ENCODE results near the gene TTYH1.
A peak's percentile ranks its signal among the peaks of the same experiment; 100 is the strongest.
"Not testable (repeated sequence)": the region's sequence is repeated elsewhere in the genome, so short reads cannot be mapped to it uniquely, and the experiment has no call there.

Gene TTYH1

DNA sequence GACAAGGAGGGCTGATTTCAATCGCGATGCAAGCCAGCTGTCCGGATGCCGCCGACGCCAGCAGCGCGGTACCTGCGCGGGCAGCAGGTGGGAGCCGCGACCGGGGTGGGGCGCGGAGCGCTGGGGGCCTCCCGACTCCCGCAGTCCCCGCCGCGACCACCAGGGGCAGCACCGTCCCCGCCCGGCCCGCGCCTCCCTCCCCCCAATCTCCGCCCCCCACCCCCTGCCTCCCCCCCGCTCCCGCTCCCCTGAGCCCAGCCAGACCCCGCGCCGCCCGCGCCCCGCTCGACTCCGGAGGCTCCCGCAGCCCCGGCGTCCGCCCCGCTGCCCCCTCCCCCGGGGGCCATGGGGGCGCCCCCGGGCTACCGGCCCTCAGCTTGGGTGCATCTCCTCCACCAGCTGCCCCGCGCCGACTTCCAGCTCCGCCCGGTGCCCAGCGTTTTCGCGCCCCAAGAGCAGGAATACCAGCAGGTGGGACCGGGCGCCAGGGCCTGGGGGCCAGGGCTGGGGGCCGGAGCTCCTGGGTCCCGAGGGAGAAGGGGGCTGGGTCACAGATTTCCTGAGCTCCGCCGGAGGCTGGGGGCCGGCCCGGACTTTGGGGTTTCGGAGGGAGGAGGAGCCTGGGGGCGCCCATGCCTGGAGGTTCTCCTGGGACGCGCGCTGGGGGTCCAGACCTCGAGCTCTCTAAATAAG lies at the start of gene TTYH1:
TTYH1 (plus strand) TSS at position 257 of the 693 bp plus-strand sequence; CDS start at position 346, 89 bp downstream.
- no peak for TF ChIP-seq ZNF274 (IDR thresholded peaks at IDR 0.05; ENCODE audit: low read depth, low read length)
- H3K4me3 ChIP-seq (ENCODE audit: low read length): no peak within 1 kb of the TSS

DNA sequence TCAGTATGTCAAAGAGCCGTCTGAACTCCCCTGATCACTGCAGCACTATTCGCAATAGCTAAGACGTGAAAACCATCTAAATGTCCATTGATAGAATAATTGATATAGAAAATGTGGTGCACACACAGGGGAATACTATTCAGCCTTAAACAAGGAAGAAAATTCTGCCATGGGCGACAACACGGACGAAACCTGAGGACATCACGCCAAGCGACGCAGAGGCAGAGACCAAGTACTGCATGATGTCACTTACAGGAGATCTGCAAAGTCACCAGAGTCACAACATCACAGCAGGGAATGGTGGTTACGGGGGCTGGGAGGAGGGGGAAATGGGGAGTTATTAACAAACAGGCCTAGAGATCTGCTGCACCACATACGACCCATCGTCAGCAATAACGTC lies 49.5 kb upstream of the TTYH1 start:
- H3K4me3 ChIP-seq (ENCODE audit: low read length): not testable (repeated sequence)

DNA sequence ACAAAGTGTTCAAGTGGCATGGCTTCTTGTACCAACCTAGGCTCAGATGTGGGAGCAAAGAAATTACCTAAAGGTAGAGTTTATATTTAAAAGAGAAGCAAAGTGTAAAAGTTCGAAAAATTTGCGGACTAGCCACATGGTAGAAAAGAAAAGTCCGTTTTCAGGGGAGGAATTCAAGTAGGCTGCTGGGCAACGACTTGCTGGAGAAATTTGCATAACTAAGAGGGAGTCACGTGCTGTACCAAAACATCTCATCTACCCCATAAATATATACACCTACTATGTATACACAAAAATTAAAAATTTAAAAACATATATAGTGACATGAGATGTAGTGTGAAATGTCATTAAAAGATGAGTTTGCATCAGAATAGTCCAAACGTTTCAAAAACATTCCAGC lies 48.5 kb upstream of the TTYH1 start:
- no peak overlapping the region for H3K4me3 ChIP-seq (ENCODE audit: low read length)
- no peak for TF ChIP-seq ZNF274 (IDR thresholded peaks at IDR 0.05; ENCODE audit: low read depth, low read length)

DNA sequence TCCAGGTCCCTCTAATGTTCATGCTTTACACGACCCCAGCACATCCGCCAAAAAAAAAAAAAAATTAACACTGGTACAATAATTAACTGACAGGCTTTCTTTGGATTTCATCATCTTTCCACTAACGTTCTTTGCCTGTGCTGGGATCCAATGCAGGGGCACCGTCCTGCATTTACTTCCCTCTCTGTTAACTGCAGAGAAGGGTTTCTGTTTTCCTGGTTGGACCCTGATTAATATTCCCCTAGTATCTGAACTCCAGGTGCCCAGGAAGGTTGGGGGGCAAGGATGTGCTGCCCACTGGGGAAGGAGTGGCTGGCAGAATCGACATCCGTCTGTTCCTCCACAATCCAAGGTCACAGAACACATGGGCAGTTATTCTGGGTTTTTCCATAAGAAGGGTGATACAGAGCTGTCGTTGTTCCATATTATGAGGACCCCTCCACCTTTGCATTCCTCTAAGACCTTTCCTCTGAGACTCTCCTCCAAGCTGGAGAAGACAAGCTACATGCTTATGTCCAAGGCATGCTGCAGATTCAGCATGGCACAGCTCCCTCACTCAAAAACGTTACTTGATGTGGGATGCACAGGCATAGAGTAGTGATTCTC lies 46.1 kb upstream of the TTYH1 start:
- H3K4me3 ChIP-seq (ENCODE audit: low read length): peak overlapping the region; percentile 18; the same call in 1 of the 2 replicates
- no peak for TF ChIP-seq ZNF274 (IDR thresholded peaks at IDR 0.05; ENCODE audit: low read depth, low read length)

DNA sequence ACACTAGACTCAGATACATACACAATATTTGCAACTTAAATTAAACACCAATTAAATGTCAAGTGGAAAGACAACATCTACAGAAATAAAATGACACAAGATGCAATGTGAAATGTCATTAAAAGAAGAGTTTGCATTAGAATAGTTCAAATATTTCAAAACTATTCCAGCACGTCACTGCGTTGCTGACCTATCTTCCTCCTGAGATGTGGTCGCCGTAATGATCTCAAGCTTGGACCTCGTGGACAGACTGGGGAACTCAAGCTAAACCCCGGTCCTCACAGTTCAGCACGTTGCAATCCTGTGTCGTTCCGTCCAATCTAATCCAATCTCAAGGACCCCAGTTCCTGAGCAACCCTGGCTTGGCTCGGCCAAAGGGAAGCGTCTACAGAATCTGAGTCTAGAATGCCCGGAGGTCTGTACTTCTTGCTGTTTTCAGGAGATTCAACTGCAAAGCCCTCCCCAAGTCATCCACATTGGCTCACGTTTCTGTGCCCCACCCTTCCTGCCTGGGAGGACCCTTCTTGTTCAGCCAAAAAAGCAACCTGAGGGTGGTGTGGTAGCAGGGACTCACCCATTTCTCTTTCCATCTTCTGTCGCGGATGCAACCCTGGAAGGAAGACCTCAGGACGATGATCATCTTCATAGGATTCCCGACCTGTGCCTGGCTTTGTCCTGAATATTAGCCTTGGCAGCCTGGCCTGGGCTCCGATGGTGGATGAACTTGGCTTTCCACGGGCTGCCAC lies 45.4 kb upstream of the TTYH1 start:
- not testable (repeated sequence) for H3K4me3 ChIP-seq (ENCODE audit: low read length)

DNA sequence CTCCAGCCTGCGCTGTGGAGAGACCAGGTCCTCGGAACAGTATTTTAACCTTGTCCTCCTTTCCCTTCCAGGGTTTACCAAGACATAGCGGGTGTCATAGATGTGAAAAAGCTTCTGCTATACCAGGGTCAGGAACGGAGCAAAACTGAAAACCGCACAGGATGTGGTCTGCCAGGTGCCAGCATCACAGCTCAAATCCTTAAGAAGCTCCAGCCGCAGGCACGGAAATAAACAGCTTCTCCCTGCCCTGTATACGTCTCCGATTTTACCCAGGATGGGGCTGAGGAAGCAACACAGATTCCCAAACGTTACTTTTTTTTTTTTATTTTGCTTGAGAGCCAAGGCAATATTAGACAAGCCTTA lies 44.8 kb upstream of the TTYH1 start:
- not testable (repeated sequence) for H3K4me3 ChIP-seq (ENCODE audit: low read length)

DNA sequence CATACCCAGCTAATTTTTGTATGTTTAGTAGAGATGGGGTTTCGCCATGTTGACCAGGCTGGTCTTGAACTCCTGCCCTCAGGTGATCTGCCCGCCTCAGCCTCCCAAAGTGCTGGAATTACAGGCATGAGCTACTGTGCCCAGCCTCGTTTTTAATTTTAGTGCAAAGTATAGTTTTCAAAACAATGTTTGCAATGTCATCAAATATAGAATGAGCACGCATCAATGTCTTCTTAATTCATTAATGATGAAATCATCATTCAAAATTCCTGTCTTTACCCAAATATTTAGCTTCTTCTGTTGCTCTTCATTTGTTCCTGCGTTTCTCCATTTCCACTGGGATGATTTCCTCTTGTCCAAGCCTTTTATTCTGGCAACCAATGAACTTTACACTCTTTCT lies 43.8 kb upstream of the TTYH1 start:
- H3K4me3 ChIP-seq (ENCODE audit: low read length): not testable (repeated sequence)

DNA sequence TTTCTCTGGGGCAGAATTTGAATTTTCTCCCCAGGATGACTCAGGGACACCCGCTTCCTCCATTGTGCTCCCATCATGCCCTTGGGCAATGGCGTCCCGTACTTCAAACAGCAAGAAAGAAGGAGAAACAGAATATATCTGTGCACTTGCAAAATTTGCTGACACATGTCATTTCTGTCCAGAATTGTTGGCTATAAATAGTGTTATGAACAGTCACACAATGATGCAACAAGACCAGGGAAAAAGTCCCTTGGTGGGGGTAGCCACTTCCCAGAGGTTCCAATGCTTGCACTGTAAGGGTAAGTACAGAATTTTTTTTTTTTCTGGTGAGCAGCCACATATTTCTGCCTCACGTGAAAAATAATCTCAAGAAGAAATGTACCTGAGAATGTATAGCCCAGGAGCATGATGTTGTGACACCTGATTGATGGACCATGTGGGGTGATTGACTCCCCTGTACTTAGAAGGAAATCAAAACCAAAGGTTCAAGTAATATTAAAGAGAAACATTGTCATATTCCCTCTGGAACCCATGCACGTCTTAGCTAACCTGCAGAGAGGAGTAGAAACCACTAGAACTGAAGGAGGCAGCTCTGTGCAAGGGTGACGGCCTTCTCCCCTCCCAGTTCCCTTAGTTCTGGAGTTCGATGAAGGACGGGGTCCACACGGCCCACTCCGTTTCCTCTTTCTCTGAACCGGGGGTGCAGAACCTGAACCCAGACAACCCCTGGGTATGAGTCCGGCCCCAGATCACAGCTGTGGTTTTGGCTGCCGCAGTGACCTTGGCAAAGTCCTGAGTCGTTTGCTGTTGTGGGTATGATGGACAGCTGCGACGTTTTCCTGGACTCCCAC lies 41.3 kb upstream of the TTYH1 start:
- TF ChIP-seq ZNF274 (IDR thresholded peaks at IDR 0.05; ENCODE audit: low read depth, low read length): no peak
- H3K4me3 ChIP-seq (ENCODE audit: low read length): no peak overlapping the region

DNA sequence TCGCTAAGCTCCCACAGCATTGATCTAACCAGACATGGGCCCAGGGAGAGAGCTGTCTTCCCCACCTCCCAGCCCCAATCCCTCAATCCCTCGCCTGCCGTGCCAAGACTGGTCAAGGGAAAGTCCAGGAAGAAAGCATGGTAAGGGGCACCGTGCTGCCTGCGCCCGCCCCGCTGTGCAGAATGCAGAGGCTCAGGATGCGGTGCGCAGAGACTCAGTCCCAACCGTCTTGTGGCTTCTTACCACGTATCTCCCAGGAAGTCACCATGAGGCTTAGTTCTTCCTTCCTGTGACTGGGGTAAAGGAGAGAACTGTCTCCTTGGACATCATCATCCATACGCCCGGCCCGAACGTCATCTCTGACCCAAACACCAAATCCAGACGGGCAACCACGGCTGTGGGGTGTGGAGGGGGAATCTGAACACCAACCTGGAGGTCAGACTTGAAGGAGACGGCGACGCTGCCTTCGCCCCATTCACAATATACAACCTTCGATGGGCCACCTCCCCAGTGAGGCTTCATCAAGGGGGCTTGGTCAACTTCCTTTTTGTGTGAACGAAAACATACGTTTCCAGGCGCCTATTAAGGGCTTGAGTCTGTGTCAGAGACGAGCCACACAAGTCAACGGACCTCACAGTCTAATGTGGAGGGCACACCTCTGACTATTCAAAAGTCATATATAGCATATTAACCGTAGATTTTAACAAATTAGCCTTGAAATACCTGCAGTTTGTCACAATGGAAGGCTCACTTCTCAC lies 39.9 kb upstream of the TTYH1 start:
- not testable (repeated sequence) for H3K4me3 ChIP-seq (ENCODE audit: low read length)

DNA sequence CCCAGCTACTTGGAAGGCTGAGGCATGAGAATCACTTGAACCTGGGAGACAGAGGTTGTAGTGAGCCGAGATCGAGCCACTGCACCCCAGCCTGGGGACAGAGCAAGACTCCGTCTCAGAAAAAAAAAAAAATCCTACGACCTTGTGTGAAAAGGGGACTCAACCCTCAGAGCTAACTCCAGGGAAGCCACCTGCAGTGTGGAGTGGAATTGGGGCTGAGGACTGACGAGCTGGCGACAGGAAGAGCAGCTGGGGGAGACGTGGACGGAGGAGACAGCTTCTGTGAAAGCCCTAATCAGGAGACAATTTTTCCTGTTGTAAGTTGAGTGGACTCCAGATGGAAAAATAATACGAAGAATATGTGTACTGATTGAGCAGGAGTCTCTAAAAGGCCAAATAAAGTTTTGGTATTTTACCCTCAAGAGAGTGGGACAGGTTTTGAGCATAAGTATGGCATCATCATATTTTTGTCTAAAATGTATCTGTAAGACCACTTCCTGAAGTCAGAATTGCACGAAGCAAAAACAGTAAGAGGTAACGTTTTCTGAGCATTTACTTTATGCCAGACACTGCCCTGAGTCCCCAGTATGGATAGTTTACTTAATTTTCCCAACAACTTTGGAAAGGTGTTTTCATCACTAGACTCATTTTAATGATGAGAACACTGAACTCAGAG lies 38.5 kb upstream of the TTYH1 start:
- no peak for TF ChIP-seq ZNF274 (IDR thresholded peaks at IDR 0.05; ENCODE audit: low read depth, low read length)
- H3K4me3 ChIP-seq (ENCODE audit: low read length): no peak overlapping the region

DNA sequence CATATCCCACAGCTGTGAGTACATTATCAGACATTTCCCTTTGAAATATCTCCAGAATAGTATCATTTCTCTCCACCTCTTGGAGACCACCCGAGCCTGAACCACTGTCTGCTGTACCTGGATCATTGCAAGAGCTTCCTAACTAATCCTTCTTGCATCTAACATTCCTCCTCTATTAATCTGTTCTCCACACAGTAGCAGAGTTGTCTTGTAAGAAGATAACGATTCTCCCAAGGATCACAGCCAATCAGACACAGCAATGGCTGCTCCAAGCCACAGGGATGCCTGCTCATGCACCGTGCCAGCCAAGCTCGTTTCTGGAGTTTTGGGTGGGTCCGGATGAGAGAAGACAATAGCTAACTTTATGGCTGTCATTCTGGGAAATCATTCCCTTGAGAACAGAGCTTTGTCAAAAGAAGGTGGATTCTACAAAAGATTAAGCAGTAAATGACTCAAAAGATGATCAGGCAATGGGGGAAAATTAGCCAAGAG lies 36.0 kb upstream of the TTYH1 start:
- TF ChIP-seq ZNF274 (IDR thresholded peaks at IDR 0.05; ENCODE audit: low read depth, low read length): no peak
- no peak overlapping the region for H3K4me3 ChIP-seq (ENCODE audit: low read length)

DNA sequence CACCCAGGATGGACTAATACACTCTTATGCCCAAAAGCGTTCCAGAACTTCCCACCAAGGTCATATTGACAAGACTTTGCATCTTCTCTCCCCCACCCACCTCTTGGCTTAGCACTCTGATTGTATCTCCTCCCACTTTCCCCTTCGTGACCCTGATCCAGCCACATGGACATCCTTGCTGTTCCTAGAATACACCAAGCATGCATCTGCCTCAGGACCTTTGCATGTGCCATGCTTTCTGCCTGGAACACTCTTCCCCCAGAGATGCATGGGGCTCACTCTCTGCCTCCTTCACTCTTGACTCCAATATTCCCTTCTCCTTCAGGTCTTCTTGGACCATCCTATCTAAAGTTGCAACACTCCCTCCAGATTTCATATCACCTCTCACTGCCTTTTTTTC lies 34.4 kb upstream of the TTYH1 start:
- no peak for TF ChIP-seq ZNF274 (IDR thresholded peaks at IDR 0.05; ENCODE audit: low read depth, low read length)
- no peak overlapping the region for H3K4me3 ChIP-seq (ENCODE audit: low read length)

DNA sequence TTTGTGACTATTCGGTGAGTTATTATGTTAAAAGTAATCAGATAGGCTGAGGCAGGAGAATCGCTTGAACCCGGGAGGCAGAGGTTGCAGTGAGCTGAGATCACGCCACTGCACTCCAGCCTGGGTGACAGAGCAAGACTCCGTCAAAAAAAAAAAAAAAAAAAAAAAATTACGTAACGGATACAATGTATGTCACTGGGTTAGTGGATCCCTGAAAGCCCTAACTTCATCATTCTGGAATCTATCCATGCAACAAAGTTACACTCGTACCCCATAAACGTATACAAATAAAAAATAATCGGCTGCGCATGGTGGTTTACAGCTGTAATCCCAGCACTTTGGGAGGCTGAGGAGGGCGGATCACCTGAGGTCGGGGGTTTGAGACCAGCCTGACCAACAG lies 33.2 kb upstream of the TTYH1 start:
- H3K4me3 ChIP-seq (ENCODE audit: low read length): not testable (repeated sequence)

DNA sequence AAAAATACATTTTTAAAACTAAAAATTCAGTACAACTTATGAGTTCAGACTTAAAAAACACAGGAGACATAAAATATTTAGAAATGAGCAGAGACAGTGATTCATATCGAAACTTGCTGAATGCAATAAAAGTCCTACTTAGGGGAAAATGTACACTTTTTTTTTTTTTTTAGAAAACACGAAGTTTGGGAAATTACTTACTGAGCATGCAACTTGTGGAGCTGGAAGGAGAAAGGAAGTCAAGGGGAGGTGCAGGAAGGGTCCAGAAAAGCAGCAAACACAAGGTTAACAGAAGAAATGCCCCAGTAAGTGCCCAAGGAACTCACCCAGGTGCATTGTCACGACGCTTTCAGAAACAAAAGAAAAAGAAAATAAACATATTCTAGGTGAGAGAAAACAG lies 31.9 kb upstream of the TTYH1 start:
- TF ChIP-seq ZNF274 (IDR thresholded peaks at IDR 0.05; ENCODE audit: low read depth, low read length): no peak
- H3K4me3 ChIP-seq (ENCODE audit: low read length): no peak overlapping the region
